B cell (primary cell): Measurements from ENCODE around the gene TBXA2R. TPM values are rescaled to one million over a fixed set of nuclear protein-coding genes. Genes with fewer than 3 reads are reported as not detected.

Experiments
- ATAC-seq: fragments of 200-7000 bp; cut with Tn5 transposase; one replicate; pipeline ENCODE4 v1.10.0; 2021; ENCODE audit warnings: low read depth, mild to moderate bottlenecking, moderate number of reproducible peaks, moderate library complexity
- CTCF ChIA-PET: fragments of 350-600 bp; sonication (Branson Sonifier 250); formaldehyde crosslinking; loops from one replicate; lab custom pipeline; 2021; ENCODE audit warnings: antibody characterized with exemption, inconsistent platforms; lab: Charles Lee
- POLR2A ChIA-PET: fragments of 350-600 bp; sonication (Branson Sonifier 250); formaldehyde crosslinking; loops from one replicate; lab custom pipeline; 2021; ENCODE audit warnings: antibody characterized with exemption; lab: Charles Lee
- DNase-seq: peaks from one replicate; pipeline ENCODE4 v3.0.0; 2013
- H2AFZ ChIP-seq: 2 replicates; pipeline ENCODE4 v1.6.1; 2012; ENCODE audit warnings: mild to moderate bottlenecking, low read depth, low read length; ENCODE audit not compliant: insufficient read depth, poor library complexity, severe bottlenecking
- H3K27ac ChIP-seq, 2 donors: 1 replicate in 1 of 2; 2 replicates in 1 of 2; pipeline ENCODE4 v1.5.1; 2012 to 2013; ENCODE audit warnings: low read length in 2 of 2, mild to moderate bottlenecking in 2 of 2, moderate library complexity in 1 of 2
- H3K27me3 ChIP-seq, 4 experiments: fragments of 200-600 bp in 1 of 4; sonication (generic) in 1 of 4; replicated peaks in 1 of 4; 1 replicate in 2 of 4; 2 replicates in 2 of 4; pipeline versions ENCODE4 v1.6.1 to v1.7.0; 2013 to 2016; ENCODE audit warnings: low read length in 3 of 4, mild to moderate bottlenecking in 2 of 4, mixed read lengths in 1 of 4, moderate library complexity in 1 of 4; ENCODE audit not compliant: insufficient read depth in 4 of 4, control insufficient read depth in 3 of 4; ENCODE audit errors: control extremely low read depth in 1 of 4
- H3K36me3 ChIP-seq, 2 experiments: replicated peaks in 1 of 2; 1 replicate in 1 of 2; 2 replicates in 1 of 2; pipeline versions ENCODE4 v1.6.1 to v1.7.1; 2013; ENCODE audit warnings: low read length in 1 of 2; ENCODE audit not compliant: insufficient read depth in 2 of 2, control insufficient read depth in 1 of 2; ENCODE audit errors: control extremely low read depth in 1 of 2, extremely low read depth in 1 of 2
- H3K4me1 ChIP-seq, 2 donors: fragments of 200-600 bp in 1 of 2; sonication (generic) in 1 of 2; 1 replicate in 1 of 2; 2 replicates in 1 of 2; pipeline versions ENCODE4 v1.5.1 to v1.6.1; 2013 to 2017; ENCODE audit warnings: low read length in 2 of 2; ENCODE audit not compliant: control insufficient read depth in 2 of 2, insufficient read depth in 2 of 2
- H3K4me2 ChIP-seq: replicated peaks from 2 replicates; pipeline ENCODE3; 2012; ENCODE audit warnings: mild to moderate bottlenecking, low read depth, low read length; ENCODE audit not compliant: poor library complexity, severe bottlenecking
- H3K4me3 ChIP-seq, 5 experiments: fragments of 200-600 bp in 1 of 5; sonication (generic) in 1 of 5; 1 replicate in 3 of 5; 2 replicates in 2 of 5; pipeline versions ENCODE4 v1.5.1 to v1.7.0; 2011 to 2016; ENCODE audit warnings: low read length in 4 of 5, mild to moderate bottlenecking in 4 of 5, low read depth in 2 of 5, control low read depth in 1 of 5, moderate library complexity in 1 of 5; ENCODE audit not compliant: insufficient read depth in 1 of 5; ENCODE audit errors: control extremely low read depth in 1 of 5, extremely low read depth in 1 of 5
- H3K79me2 ChIP-seq: fragments of 200-600 bp; sonication (generic); one replicate; pipeline ENCODE4 v1.6.0; 2016; ENCODE audit warnings: low read length; ENCODE audit not compliant: control insufficient read depth, insufficient read depth
- H3K9ac ChIP-seq: fragments of 200-600 bp; sonication (generic); 2 replicates; pipeline ENCODE4 v1.6.1; 2017; ENCODE audit warnings: mild to moderate bottlenecking, low read length, moderate library complexity
- H3K9me3 ChIP-seq, 3 donors: one replicate each; pipeline versions ENCODE4 v1.6.1 to v1.7.1; 2013; ENCODE audit warnings: low read length in 2 of 3; ENCODE audit not compliant: control insufficient read depth in 2 of 3, insufficient read depth in 1 of 3; ENCODE audit errors: control extremely low read depth in 1 of 3
- H4K20me1 ChIP-seq: 2 replicates; pipeline ENCODE4 v1.6.0; 2012; ENCODE audit warnings: mild to moderate bottlenecking, low read length; ENCODE audit not compliant: insufficient read depth, control insufficient read depth, poor library complexity, severe bottlenecking
- H3K27ac Mint-ChIP-seq: one replicate; pipeline ENCODE4 v1.8.0; 2021; ENCODE audit warnings: mixed read lengths
- H3K27me3 Mint-ChIP-seq: one replicate; pipeline ENCODE4 v1.8.0; 2021; ENCODE audit warnings: mixed read lengths
- H3K4me1 Mint-ChIP-seq: one replicate; pipeline ENCODE4 v1.8.0; 2021; ENCODE audit warnings: mixed read lengths
- H3K4me3 Mint-ChIP-seq: one replicate; pipeline ENCODE4 v1.8.0; 2021; ENCODE audit warnings: mixed read lengths
- H3K9me3 Mint-ChIP-seq: one replicate; pipeline ENCODE4 v1.8.0; 2022; ENCODE audit warnings: mixed read lengths; ENCODE audit not compliant: insufficient read depth
- CTCF ChIP-seq: fragments of 200-600 bp; IDR thresholded peaks from one replicate; pipeline ENCODE4 v1.8.0; 2022; ENCODE audit warnings: antibody characterized with exemption, mild to moderate bottlenecking
- EZH2 ChIP-seq: IDR thresholded peaks from 2 replicates; pipeline ENCODE4 v1.6.1; 2012; ENCODE audit warnings: borderline replicate concordance, low read depth, mild to moderate bottlenecking, moderate library complexity, low read length; ENCODE audit not compliant: insufficient read depth, poor library complexity, severe bottlenecking
- WGBS: methylation state at CpG from one replicate; pipeline ENCODE4 v1.1.5; 2013; ENCODE audit warnings: missing lambda C conversion rate; ENCODE audit not compliant: insufficient coverage; 5-methylcytosine and 5-hydroxymethylcytosine counted together
- intact Hi-C: fragments of 100-400 bp; cut with micrococcal nuclease; formaldehyde crosslinking; loops from one replicate; pipeline ENCODE4 v1.10.0; 2022
- polyA plus RNA-seq: library from polyadenylated mRNA; depleted of rRNA; stranded (reverse); fragments of >200 nt; gene quantifications from 2 replicates; pipeline ENCODE4 v1.2.3, GENCODE V29; 2012
- total RNA-seq, 2 donors: library from RNA; stranded (reverse); fragments of 120-200 nt in 1 of 2; gene quantifications; 1 replicate in 1 of 2; 2 replicates in 1 of 2; pipeline versions ENCODE4 v1.2.3 to v1.2.4, GENCODE V29; 2013 to 2022

The TBXA2R gene
- total and polyA plus RNA-seq, 2 donors (not counting 1 experiment from before 2014, with no cell fraction given) = 3.9 to 7.9 TPM

- Histone ChIP-seq H3K4me1 (peaks cover 11 to 13% of the 10 kb centered on the region in 2 donors), H3K9ac (no peak overlapping the region), H3K9me3 (no peaks in the 10 kb centered on the region), H3K79me2 (peaks cover 33% of the 10 kb centered on the region), H3K4me3 (no peak overlapping the region), H3K27ac (no peak overlapping the region), H3K4me2 (no peak overlapping the region), H4K20me1 (peaks cover 56% of the 10 kb centered on the region), H3K36me3 (peaks cover 0 to 39% of the 10 kb centered on the region in 2 experiments), H3K27me3 (no peaks in the 10 kb centered on the region), H2AFZ (no peak overlapping the region)
- POLR2A ChIA-PET = interaction anchor here (0.6 kb wide), 1 partner anchor 15 kb away, joined by 5 read pairs; no protein-coding TSS in a partner anchor
- ATAC-seq (no peak), DNase-seq (no peak)
- TF ChIP-seq CTCF (no peak), EZH2 (no peak)
- H3K9me3 Mint-ChIP-seq = no peaks in the 10 kb centered on the region
- no peaks in the 10 kb centered on the region for H3K27me3 Mint-ChIP-seq
- H3K4me3 Mint-ChIP-seq = no peak overlapping the region
- peaks cover 25% of the 10 kb centered on the region for H3K4me1 Mint-ChIP-seq
- no peak overlapping the region for H3K27ac Mint-ChIP-seq
- 89% methylated on average over 14 of the region's 14 CpGs for WGBS
- CTCF ChIA-PET = interaction anchor here (1.0 to 5.4 kb wide), 2 partner anchors 8 to 69 kb away, joined by 3 to 47 read pairs; partner anchors contain the start of gene MFSD12
- intact Hi-C loops = no loop called here
Observed at GRCh38 chr19:3548606-3549005, 58.1 kb downstream of the TBXA2R start.

- peaks cover 6% of the 10 kb centered on the region in 2 donors for H3K4me1 ChIP-seq
- no peaks in the 10 kb centered on the region for H3K27me3 Mint-ChIP-seq
- no peaks in the 10 kb centered on the region for H3K27me3 ChIP-seq
- H3K9me3 Mint-ChIP-seq = no peaks in the 10 kb centered on the region
- H3K4me1 Mint-ChIP-seq = peaks cover 21% of the 10 kb centered on the region
- ChIA-PET POLR2A (interaction anchor here (0.5 kb wide), 1 partner anchor 39 kb away, joined by 12 read pairs; no protein-coding TSS in a partner anchor), CTCF (interaction anchor here (3.6 to 5.4 kb wide), 2 partner anchors 9 to 70 kb away, joined by 37 to 47 read pairs; partner anchors contain the start of gene MFSD12)
- ATAC-seq = no peak
- no peak for DNase-seq
- H3K27ac ChIP-seq = no peak overlapping the region
- H3K27ac Mint-ChIP-seq = no peak overlapping the region
- H2AFZ ChIP-seq = no peak overlapping the region
- peaks cover 25% of the 10 kb centered on the region for H3K79me2 ChIP-seq
- no peak overlapping the region for H3K9ac ChIP-seq
- peaks cover 61% of the 10 kb centered on the region for H4K20me1 ChIP-seq
- no peak for TF ChIP-seq EZH2
- peak; percentile 39 for TF ChIP-seq CTCF
- no peaks in the 10 kb centered on the region for H3K9me3 ChIP-seq
- intact Hi-C loops = no loop called here
- H3K4me2 ChIP-seq = no peak overlapping the region
- peaks cover 0 to 41% of the 10 kb centered on the region in 2 experiments for H3K36me3 ChIP-seq
- 96% methylated on average over 36 of the region's 36 CpGs for WGBS
- H3K4me3 Mint-ChIP-seq = no peak overlapping the region
- no peak overlapping the region for H3K4me3 ChIP-seq
Observed at GRCh38 chr19:3547767-3548282, 58.9 kb downstream of the TBXA2R start.
